ENCODE data around the gene ADCY3.
A peak's percentile ranks its signal among the peaks of the same experiment; 100 is the strongest.

The ADCY3 gene

GRCh38 chr2:24924732-24925131 is 4.7 kb upstream of the ADCY3 start:
- DNase-seq: no peak

- DNase-seq: no peak
Measured at GRCh38 chr2:24924266-24924665, 4.2 kb upstream of the ADCY3 start.

- DNase-seq: no peak
Measured at GRCh38 chr2:24923106-24923505, 3.1 kb upstream of the ADCY3 start.

GRCh38 chr2:24922556-24922955 is 2.5 kb upstream of the ADCY3 start:
- no peak for DNase-seq

GRCh38 chr2:24920809-24921441 is 888 bp upstream of the ADCY3 start:
- DNase-seq: no peak

GRCh38 chr2:24919506-24920097 is 435 bp downstream of the ADCY3 start:
- DNase-seq: no peak

- DNase-seq: peak in 1 of 2 experiments; percentile 10
Measured at GRCh38 chr2:24919037-24919505, 966 bp downstream of the ADCY3 start.

GRCh38 chr2:24918326-24919036 is 1.6 kb downstream of the ADCY3 start:
- no peak for DNase-seq

- DNase-seq: no peak
Measured at GRCh38 chr2:24917731-24918325, 2.2 kb downstream of the ADCY3 start.

GRCh38 chr2:24917086-24917485 is 3.0 kb downstream of the ADCY3 start:
- DNase-seq: no peak

GRCh38 chr2:24915796-24916195 is 4.2 kb downstream of the ADCY3 start:
- no peak for DNase-seq

- DNase-seq: no peak
Measured at GRCh38 chr2:24915175-24915574, 4.9 kb downstream of the ADCY3 start.

GRCh38 chr2:24914713-24915112 is 5.3 kb downstream of the ADCY3 start:
- DNase-seq: no peak

GRCh38 chr2:24913911-24914310 is 6.1 kb downstream of the ADCY3 start:
- no peak for DNase-seq

- DNase-seq: no peak
Measured at GRCh38 chr2:24912986-24913385, 7.1 kb downstream of the ADCY3 start.

GRCh38 chr2:24912523-24912922 is 7.5 kb downstream of the ADCY3 start:
- DNase-seq: no peak

- no peak for DNase-seq
Measured at GRCh38 chr2:24910245-24910644, 9.8 kb downstream of the ADCY3 start.

GRCh38 chr2:24909555-24910177 is 10.4 kb downstream of the ADCY3 start:
- DNase-seq: no peak

- DNase-seq: no peak
Measured at GRCh38 chr2:24908461-24908901, 11.6 kb downstream of the ADCY3 start.

GRCh38 chr2:24907116-24907515 is 12.9 kb downstream of the ADCY3 start:
- DNase-seq: no peak

- no peak for DNase-seq
Measured at GRCh38 chr2:24906466-24906865, 13.6 kb downstream of the ADCY3 start.

GRCh38 chr2:24903161-24904103 is 16.6 kb downstream of the ADCY3 start:
- no peak for DNase-seq

Data from NCI-H187 (cell line).